Measurements from ENCODE around the gene HOXD11.

The HOXD11 gene

DNA sequence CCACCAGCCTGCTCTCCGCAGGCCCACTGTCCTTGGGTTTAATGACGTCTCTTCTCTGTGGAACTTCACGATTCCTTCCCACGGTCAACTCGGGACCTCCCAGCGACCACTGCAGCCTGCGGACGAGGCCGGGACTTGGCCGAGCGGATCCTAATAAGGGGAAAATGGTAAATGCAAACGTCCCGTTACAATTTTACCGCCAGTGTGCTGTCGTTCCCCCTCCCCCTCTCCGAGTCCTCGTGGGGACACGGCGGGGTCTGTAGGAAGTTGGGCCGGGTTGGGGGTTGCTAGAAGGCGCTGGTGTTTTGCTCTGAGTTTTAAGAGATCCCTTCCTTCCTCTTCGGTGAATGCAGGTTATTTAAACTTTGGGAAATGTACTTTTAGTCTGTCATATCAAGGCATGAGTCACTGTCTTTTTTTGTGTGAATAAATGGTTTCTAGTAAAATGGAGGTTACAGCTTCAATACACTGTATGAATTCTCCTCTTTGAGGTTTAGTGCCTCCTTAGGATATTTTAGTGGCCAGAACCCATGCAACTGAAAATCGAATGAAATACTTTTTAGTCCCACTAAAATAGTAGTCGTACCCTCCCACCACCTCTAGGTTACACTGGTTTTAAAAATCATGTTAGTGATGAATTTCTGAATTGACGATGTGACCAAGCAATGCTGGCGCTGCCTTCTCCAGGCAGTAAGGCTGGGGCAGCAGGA is 2.3 kb downstream of the HOXD11 start:
- DNase-seq = no peak

DNA sequence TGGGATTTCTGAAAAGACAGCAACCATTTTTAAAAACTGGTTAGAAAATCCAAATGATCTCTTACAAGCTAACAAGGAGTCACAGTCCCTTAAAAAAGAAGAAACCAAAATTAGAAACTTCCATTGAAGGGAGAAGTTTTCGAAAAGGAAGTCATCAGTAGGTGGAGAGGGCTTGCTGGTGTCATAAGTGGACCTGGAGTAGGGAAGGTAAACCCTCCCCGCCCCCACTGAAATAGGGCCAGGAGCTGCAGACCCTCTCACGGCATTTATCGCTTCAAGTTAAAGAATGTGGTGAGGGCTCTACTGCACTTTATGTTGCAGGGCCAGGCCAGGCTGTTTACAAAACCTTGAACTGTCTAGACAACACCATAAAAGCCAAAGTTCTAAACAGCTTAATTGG is 2.9 kb downstream of the HOXD11 start:
- no peak for DNase-seq

DNA sequence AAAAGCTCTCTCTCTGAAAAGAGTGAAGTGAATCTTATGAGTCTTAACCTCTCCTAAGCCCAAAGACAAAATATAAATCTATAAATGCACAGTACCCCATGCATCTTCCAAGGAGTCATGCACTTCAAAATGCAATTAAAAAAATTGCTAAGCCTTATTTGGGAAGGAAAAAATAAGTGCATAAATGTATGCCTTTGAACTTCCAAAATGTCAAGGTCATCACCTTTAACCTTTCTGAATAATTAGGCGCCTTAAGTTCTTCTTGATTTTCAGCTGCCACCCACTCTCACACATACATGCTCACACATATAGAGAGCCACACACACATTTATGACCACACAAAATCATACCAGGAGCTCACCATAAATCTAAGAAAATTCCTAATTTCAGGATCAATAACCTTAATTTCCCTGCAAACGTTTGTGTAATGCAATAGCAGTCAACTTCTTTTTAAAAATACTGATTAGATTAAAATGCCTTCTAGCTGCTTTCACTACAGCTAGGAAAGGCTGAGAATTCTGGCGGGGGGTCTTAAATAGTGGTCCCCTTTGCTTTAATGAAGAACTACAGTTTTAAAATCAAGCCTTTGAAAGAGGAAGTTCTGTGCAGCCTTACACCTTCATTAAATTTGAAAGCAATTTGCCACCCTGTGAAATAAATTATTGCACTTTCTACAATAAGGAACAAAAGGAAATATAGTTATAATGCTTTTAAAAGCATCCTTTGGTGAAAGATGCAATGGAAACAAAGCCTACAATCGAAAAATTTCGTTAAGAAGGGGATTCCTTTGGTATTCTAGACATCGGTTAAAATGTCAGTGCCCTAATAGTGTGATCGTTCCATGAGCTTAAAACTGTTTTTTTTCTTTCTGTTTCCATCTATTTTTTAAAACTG is 3.6 kb downstream of the HOXD11 start:
- no peak for DNase-seq

DNA sequence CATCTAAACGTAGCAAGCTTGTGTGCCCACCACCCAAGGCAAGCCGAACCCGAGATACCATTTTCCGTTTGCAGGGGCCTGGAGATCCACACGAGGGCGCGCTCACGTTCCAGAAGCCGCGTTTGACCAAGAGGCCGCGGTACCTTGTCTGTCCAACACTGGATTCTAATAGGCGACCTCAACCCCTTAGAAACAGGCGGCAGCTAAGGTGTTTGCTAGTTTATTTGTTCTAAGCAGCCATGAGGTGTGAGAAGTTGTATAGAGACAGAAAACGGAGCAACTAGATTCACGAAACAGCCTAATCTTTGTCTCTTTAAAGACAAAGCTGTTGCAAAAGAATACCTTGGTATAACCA is 4.2 kb downstream of the HOXD11 start:
- DNase-seq = no peak

DNA sequence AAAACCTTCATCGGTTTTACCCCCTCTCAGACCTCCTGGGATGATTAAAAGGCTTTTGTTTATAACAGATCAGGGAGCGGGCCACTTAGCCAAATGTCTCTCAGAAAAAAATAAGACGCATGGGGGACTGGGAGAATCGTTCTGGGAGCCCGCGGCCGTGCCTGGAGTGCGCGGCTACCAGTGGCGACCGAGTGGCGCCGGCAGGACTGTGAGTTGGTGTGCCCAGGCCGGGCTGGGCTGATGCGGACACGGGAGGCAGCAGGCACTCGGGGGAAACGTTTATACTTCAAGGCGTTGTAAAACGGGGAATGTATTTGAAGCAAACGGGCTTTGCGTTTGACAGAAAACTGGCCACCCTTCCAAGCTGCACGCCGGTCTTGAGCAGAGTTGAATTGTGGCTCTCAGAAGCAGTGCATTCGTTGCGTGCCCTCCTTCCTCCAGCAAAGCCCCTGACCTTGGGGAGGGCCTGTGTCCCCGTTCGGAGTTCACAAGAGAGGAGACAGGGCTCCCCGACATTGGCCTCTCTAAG is 4.8 kb downstream of the HOXD11 start:
- no peak for DNase-seq

DNA sequence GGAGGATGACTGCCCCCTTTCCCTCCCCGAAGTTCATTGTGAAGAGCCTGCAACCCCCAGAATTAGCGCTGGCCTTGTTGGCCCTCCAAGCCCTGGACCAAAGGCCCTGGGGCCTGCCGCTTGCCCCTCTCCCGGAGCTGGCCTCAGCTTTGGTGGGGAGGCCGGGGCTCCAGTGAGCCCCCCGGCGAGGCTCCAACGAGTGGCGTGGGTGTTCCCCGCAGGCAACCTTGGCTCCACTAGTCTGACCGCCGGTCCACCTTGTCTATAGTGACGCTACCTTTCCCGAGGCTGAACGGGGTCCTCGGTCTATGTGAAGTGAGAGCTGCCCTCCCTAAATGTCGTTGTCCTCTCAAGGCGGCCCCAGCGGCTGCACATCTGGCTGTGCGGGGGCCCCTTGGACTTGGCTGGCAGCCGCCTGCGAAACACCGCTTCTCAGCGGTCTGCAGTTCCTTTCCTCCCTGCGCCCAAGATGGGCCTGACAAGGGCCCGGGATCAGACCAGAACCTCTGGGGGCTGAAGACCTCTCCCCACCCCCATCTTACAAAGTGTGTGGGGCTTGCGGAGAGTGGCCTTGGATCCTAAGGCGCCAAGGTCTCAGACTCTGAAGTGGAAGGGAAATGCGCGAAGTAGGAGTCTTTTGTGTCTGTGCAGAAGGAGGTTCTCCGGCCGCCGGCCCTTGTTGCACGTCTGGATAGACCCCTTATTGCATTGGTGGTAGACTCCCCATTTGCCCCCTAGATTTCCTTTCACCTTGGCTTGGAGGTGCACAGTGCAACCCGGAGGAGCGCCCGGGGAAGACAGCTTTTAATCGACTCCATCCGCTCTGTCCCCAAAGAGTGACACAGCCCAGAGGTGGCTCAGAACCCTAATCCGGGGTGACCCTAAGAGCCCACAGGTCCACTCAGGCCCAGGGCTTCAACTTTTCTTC is 5.6 kb downstream of the HOXD11 start:
- DNase-seq = no peak

DNA sequence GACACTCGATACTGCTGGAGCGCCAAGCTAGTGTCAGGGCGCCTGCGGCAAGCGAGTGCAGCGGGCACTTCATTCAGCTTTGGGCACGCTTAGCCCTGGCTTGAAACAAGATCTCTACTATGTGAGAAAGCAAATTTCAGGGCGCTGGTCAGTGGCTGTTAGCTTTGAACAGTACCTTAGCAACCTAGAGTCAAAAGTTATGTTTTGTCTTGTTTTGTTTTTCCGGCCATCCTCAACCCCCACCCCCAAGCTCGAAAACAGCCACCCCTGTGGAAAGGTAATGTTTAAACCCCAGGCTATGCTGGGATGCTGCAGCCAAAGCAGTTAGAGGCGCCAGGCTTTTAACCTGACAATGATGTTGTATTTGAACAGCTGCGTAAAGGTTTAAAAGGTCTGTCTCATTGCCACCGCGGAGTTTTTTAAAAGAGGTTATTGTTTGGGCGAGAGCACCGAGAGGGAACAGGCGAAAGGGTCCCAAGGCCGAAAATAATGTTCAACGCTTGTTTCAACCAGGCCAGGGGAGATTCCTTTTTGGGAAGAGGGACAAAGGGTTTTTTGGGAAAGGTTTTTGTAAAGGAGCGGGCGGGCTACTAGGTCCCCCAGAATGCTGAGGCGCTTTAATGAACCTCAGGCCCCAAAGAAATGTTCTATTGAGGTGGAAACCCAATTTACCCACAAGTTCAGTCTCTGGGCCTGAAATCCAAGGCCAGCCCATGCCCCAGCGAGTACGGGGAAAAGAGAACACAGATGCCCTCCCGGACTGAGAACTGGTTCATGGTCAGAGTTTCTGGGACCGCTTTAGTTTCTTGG is 7.2 kb downstream of the HOXD11 start:
- no peak for DNase-seq

DNA sequence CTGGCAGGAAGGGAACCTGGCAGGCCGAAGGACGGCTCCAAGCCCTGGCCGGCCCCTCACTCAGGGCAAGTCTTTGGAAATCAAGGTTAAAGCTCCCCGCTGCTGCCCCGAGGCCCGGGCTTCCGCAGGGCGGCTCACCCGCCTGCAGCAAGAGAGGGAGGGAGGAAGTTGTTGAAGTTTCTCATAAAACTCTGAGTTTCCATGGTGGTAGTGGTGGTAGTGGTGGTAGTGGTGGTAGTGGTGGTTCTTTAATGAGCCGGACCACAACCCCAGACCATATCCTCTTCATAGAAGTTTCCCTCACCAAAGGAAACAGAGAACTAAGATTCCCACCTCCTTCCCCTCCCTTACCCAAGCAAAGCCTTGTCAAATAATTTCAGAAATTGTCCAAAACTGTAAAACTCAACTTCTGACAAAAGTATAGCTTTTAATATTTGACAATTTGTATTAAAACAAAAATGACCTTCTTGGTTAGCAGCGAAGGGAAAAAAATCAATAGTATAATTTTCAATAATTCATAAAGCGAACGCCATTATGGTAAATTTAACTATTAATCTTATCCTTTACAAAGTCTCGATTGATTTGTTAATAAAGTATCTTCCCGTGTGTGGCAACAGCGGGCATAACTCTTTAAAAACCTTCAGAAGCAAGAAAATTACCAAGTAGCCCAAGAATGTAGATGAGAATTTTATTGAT is 8.0 kb downstream of the HOXD11 start:
- DNase-seq = no peak

DNA sequence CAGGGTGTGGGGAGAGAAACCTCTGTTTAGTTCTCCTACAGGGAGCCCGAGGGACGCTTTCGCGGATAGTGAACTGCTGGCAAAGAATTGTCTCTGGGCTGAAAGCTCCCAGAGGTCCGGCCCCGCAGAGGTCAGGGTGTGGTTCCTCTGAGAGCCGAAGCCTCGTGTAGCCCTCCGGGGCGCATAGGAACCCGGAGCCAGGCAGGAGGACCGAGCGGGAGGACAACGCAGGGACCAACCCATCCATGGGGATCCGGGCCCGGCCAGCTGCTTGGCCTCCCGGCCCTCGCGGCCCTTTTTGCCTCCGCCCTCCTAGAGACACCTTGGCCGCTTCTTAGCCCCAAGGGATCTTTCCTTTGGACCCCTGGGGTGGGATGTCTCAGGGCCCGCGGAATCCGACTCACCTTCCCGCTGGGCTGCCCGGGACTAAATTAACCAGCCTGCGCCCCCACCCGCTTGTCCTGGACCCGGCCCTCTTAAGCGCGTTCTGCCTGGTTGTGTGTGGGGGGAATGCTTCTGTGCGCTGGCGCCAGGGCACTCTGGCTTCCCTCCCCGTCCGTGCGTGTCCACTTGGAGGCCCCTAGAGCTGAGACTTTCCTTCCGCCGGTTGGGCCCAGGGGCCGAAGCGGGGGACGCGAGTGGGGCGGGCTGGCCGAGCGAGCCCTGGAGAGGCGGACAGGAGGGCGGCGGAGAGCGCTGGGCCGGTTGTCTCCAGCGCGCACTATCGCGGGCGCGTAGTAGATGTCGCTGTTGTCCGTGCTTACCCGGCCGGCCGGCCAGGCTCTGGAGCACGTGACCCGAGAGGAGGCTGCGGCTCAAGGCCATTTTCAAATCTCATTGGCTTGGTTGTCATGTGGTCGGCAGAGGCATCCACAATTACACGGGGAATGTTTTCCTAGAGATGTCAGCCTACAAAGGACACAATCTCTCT is 9.1 kb downstream of the HOXD11 start, which contains the start of gene HOXD10:
HOXD10 (plus strand) TSS at position 896 of the 931 bp plus-strand sequence. CDS start 56 bp downstream, outside the sequence.
- no peak for DNase-seq

DNA sequence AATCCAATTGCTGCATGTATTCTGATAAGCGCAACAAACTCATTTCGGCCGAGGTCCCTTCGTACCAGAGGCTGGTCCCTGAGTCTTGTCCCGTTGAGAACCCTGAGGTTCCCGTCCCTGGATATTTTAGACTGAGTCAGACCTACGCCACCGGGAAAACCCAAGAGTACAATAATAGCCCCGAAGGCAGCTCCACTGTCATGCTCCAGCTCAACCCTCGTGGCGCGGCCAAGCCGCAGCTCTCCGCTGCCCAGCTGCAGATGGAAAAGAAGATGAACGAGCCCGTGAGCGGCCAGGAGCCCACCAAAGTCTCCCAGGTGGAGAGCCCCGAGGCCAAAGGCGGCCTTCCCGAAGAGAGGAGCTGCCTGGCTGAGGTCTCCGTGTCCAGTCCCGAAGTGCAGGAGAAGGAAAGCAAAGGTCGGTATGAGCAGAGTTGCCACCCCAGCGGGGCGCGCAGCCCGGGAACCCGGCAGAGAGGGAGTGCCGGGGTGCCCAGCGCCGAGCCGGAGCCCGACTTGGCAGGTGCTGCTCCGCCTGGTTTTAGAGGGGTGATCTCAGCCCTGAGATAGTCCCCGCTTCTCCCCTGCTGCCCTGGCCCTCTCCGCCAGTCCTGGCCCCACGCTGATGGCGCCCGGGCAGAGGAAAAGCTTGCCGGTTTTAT is 10.2 kb downstream of the HOXD11 start:
- no peak for DNase-seq

DNA sequence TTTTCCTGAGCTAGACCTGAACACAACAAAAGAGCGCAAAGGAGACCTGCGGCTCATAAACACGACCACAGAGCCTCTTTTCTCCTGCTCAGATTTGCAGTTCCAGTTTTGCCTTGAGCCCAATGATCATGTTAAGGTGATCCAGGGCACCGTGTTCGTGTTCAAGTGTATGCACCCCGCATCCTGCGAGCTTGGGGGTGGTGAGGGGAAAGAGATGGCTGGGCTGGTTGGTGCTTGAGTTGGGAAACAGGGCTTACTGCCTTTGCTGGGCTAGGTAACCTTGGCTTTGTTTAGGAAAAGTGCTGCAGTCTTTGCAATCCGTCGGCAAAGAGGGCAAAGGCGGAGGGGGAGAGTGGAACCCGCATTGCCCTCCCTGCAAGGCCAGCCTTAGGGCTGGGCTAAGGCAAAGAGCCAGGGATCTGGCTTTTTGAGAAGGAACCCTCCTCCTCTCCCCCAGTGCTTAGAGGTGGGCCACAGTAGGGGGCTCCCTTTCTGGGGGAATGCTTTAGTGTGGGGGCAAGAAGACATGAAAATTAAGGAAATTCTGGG is 10.8 kb downstream of the HOXD11 start:
- no peak for DNase-seq

DNA sequence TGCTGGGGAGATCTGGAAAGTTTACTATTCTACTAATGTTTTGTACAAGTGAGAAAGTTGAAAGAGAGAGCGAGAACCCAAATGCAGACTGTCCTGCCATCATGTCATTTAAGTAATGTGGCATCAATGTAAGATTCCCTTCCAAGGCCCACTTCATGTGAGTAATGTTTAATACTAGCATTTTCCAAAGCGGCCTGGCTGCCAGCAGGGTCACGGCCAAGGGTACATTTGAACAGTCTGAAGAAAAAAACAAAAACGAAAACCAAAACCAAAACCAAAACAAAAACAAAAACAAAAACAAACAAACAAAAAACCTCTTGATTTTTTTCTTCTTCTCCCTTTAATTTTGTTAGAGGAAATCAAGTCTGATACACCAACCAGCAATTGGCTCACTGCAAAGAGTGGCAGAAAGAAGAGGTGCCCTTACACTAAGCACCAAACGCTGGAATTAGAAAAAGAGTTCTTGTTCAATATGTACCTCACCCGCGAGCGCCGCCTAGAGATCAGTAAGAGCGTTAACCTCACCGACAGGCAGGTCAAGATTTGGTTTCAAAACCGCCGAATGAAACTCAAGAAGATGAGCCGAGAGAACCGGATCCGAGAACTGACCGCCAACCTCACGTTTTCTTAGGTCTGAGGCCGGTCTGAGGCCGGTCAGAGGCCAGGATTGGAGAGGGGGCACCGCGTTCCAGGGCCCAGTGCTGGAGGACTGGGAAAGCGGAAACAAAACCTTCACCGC is 11.7 kb downstream of the HOXD11 start:
- no peak for DNase-seq

DNA sequence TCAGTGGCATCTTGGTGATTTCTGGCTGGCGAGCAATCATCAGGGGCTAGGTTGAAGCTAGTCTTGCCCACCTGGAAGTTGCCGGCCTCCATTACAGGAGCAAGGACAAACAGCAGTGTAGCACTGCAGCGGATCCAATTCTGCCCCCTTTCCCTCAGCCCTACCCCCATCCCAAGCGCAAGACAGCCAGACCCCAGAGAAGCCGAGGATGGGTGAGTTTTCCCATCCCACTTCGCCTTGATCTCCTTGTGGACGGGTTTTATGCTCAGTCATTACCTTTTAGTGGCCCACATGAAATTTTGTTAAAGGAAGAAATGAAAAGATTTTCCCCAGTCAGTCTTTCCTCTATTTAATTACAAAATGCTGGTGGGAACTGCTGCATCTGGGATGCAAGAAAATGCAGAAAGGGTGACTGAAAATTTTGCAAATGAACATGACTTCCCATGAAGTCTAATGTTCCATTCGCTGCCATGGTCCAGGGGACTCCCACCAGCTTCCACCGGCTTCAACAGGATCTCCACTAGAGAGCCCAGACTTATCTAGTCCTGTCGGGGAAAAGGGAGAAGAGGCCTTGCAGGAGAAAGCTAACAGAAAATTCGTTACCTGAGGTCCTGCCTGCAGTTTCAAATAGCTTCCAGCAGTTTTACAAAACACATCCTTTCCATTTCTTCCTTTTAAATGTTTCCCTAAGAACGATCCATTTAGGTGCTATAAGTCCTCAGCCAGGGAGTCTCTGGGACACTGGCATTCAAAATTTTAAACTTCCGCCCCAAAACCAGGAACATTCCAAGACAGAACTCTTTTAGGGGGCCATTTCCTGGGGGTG is 13.5 kb downstream of the HOXD11 start:
- DNase-seq = no peak

DNA sequence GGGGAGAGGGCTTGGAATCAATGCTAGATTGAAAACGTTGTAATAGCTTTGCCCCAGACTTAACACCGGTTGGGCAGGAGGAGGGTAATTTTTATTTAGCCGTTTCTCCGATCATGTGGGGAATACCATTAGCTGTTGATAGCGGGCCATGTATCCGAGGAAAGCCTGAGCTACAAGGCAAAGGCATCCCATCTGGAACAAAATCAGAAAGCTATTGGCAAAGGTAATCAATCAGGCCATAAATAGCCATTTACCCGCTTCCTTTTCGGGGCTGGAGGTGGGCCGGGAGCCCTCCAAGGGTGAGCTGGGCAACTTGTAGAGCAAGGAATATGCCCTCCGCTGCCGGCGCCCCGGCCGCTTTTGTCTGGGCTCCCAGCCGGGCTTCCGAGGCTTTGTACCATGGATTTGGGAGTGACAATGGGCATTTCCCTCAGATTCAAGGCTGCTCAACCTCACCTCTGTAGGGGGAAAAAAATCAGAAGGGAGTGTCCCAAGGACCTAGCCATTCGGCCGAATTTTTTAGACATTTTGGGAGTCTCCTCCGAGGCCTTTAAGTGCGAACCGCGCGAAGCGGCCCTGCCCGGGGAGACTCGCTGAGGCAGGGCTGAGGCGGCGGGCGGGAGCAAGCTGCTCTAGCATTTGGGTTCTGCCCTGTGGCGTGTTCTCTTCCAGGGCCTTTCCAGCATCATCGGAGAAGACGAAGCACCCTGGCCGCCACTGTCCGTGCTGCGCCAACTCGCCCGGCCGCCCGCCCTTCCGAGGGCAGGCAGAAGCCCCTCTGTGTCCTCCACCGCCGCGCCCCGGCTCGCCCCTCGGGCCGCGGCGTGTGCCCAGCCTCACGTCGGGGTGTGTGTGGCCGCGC is 14.3 kb downstream of the HOXD11 start:
- DNase-seq = no peak

DNA sequence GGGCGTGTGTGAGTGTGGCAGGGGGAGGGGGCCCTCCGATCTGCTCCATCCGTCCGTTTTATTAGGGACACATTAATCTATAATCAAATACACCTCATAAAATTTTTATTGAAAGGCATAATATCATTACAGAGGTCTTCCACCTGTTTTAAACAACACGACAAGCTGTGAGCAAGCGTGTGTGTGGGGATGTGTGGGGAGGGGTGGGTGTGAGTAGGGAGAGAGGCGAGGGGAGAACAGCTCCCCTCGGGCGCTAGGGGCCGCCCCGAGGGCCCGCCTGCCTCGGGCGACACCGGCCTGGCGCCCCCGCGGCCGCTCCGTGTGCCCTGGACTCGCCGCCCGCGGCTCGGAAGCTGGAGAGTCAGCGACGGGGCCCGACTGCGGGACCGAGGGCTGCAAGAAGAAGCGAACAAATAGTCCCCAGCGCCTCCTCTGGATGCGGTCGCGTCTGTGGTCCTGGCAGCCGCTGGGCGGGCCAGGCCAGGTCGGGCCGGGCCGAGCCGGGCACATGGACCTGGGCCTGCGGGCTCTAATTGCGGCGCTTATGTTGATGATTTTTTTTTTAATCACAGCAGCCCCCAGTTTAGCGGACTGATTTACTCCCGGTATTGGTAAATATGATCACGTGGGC is 15.1 kb downstream of the HOXD11 start:
- no peak for DNase-seq
